KMS-11 (cell line): ENCODE measurements around the gene CMC4.

Experiments used
- H2AFZ ChIP-seq: fragments of 200-600 bp; sonication (generic); 2 replicates; pipeline ENCODE4 v1.6.1; 2016; ENCODE audit warnings: antibody characterized with exemption, mixed run types, low read depth
- H3K27ac ChIP-seq: fragments of 200-600 bp; sonication (generic); 2 replicates; pipeline ENCODE4 v1.6.1; 2016; ENCODE audit warnings: mild to moderate bottlenecking, mixed run types
- H3K27me3 ChIP-seq: fragments of 200-600 bp; sonication (generic); 2 replicates; pipeline ENCODE4 v1.6.1; 2017; ENCODE audit warnings: mild to moderate bottlenecking, low read depth, mixed run types, moderate library complexity; ENCODE audit not compliant: insufficient read depth
- H3K36me3 ChIP-seq: fragments of 200-600 bp; sonication (generic); 2 replicates; pipeline ENCODE4 v1.6.1; 2017; ENCODE audit warnings: mild to moderate bottlenecking, mixed run types; ENCODE audit not compliant: insufficient read depth
- H3K4me1 ChIP-seq: fragments of 200-600 bp; sonication (generic); 2 replicates; pipeline ENCODE4 v1.6.1; 2016; ENCODE audit warnings: mild to moderate bottlenecking, low read depth, mixed run types; ENCODE audit not compliant: poor library complexity, severe bottlenecking
- H3K4me2 ChIP-seq: fragments of 200-600 bp; sonication (generic); 2 replicates; pipeline ENCODE4 v1.7.0; 2016; ENCODE audit warnings: mild to moderate bottlenecking, mixed run types
- H3K4me3 ChIP-seq: fragments of 200-600 bp; sonication (generic); IDR thresholded peaks from 2 replicates; pipeline ENCODE4 v1.6.1; 2017; ENCODE audit warnings: low read depth, low read length, mixed read lengths; ENCODE audit not compliant: insufficient read depth
- H3K79me2 ChIP-seq: fragments of 200-600 bp; sonication (generic); 2 replicates; pipeline ENCODE4 v1.6.1; 2016; ENCODE audit warnings: low read depth, mixed run types; ENCODE audit not compliant: insufficient read depth
- H3K9ac ChIP-seq: fragments of 200-600 bp; sonication (generic); 2 replicates; pipeline ENCODE4 v1.6.1; 2016; ENCODE audit warnings: mild to moderate bottlenecking, mixed run types
- H4K20me1 ChIP-seq: fragments of 200-600 bp; sonication (generic); 2 replicates; pipeline ENCODE4 v1.6.1; 2016; ENCODE audit warnings: mild to moderate bottlenecking, mixed run types; ENCODE audit not compliant: insufficient read depth
- TF ChIP-seq, protein P1 (sequence below): fragments of 200-600 bp; sonication (generic); conservative IDR thresholded peaks from 2 replicates; pipeline ENCODE4 v1.6.1; 2017; ENCODE audit warnings: low read depth, mild to moderate bottlenecking, antibody characterized with exemption, low read length, moderate library complexity, mixed read lengths

Gene CMC4

GRCh38 chrX:155086202-155086840, 15.4 kb upstream of the CMC4 start:
- Histone ChIP-seq H2AFZ (no peak overlapping the region), H3K4me3 (no peak overlapping the region), H3K27ac (no peak overlapping the region), H3K9ac (no peak overlapping the region), H4K20me1 (no peaks in the 10 kb centered on the region), H3K36me3 (no peaks in the 10 kb centered on the region), H3K4me1 (no peaks in the 10 kb centered on the region), H3K27me3 (no peaks in the 10 kb centered on the region), H3K4me2 (no peak overlapping the region), H3K79me2 (no peaks in the 10 kb centered on the region)
- TF ChIP-seq, protein P1, sequence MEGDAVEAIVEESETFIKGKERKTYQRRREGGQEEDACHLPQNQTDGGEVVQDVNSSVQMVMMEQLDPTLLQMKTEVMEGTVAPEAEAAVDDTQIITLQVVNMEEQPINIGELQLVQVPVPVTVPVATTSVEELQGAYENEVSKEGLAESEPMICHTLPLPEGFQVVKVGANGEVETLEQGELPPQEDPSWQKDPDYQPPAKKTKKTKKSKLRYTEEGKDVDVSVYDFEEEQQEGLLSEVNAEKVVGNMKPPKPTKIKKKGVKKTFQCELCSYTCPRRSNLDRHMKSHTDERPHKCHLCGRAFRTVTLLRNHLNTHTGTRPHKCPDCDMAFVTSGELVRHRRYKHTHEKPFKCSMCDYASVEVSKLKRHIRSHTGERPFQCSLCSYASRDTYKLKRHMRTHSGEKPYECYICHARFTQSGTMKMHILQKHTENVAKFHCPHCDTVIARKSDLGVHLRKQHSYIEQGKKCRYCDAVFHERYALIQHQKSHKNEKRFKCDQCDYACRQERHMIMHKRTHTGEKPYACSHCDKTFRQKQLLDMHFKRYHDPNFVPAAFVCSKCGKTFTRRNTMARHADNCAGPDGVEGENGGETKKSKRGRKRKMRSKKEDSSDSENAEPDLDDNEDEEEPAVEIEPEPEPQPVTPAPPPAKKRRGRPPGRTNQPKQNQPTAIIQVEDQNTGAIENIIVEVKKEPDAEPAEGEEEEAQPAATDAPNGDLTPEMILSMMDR: peak; percentile 55

DNA sequence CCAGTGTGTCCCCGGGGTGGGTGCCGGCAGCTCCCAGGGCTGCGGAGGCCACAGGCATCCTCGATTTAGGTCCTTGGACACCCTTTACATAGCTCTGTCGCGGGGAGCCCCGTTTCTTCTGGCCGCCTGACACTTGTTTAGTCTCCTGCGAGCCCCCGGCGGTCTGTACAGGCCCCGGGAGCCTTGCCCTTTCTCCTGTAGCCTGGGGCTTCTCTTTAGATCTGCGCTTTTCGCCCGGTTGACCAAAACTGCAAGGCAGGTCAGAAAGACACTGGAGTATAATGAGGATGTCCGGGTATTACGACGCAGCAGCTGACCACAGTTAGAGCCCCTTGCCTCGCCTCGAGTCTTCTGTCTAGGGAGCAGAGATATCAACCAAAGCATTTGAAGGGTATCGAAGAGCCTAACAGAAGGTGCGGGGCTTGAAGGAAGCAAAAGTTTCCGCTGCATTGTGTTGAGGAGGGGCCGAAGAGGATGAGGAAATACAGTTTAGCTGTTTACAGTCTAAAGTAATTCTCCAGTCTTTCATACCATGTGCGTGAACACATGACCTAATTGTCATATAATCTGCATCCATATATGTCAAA, 851 bp upstream of the CMC4 start:
- Histone ChIP-seq H3K79me2 (peaks cover 36% of the 10 kb centered on the region; the same call in 1 of the 2 replicates), H3K36me3 (no peaks in the 10 kb centered on the region), H3K9ac (peak overlapping the region; percentile 79), H3K4me3 (no peak overlapping the region), H3K27me3 (no peaks in the 10 kb centered on the region), H3K4me2 (peak overlapping the region; percentile 65), H3K27ac (peak overlapping the region; percentile 60), H4K20me1 (no peaks in the 10 kb centered on the region), H3K4me1 (peaks cover 17% of the 10 kb centered on the region), H2AFZ (peak overlapping the region; percentile 76)
- TF ChIP-seq, protein P1: no peak

GRCh38 chrX:155070663-155070974, 317 bp downstream of the CMC4 start:
- TF ChIP-seq, protein P1: no peak
- H3K4me2 ChIP-seq: peak overlapping the region; percentile 86
- H3K79me2 ChIP-seq: peaks cover 36% of the 10 kb centered on the region; the same call in 1 of the 2 replicates
- H3K27me3 ChIP-seq: no peaks in the 10 kb centered on the region
- H3K36me3 ChIP-seq: no peaks in the 10 kb centered on the region
- H3K4me1 ChIP-seq: peaks cover 17% of the 10 kb centered on the region
- H2AFZ ChIP-seq: peak overlapping the region; percentile 91
- H3K27ac ChIP-seq: peak overlapping the region; percentile 69
- H3K4me3 ChIP-seq: no peak overlapping the region
- no peaks in the 10 kb centered on the region for H4K20me1 ChIP-seq
- peak overlapping the region; percentile 84 for H3K9ac ChIP-seq

GRCh38 chrX:155070038-155070437, 898 bp downstream of the CMC4 start:
- TF ChIP-seq, protein P1: no peak
- Histone ChIP-seq H3K27ac (peak overlapping the region; percentile 69), H3K9ac (peak overlapping the region; percentile 84)

More at GRCh38 chrX:155070038-155070437, 898 bp downstream of the CMC4 start:
- Histone ChIP-seq H3K4me1 (peaks cover 17% of the 10 kb centered on the region), H2AFZ (peak overlapping the region; percentile 91), H3K4me3 (no peak overlapping the region), H4K20me1 (no peaks in the 10 kb centered on the region), H3K4me2 (peak overlapping the region; percentile 86), H3K36me3 (no peaks in the 10 kb centered on the region), H3K79me2 (peaks cover 36% of the 10 kb centered on the region; the same call in 1 of the 2 replicates), H3K27me3 (no peaks in the 10 kb centered on the region)
